Type B pancreatic cell (in vitro differentiated cells): ENCODE results near the gene GRIFIN. TPM values are rescaled to one million over a fixed set of nuclear protein-coding genes. Genes with fewer than 3 reads are reported as not detected.

ENCODE experiments used
- DNase-seq: peaks from one replicate; pipeline ENCODE4 v3.0.0; 2021; ENCODE audit warnings: mixed read lengths; ENCODE audit not compliant: unreplicated experiment; ENCODE audit errors: extremely low spot score
- H3K27ac Mint-ChIP-seq: 2 replicates; pipeline ENCODE4 v1.8.0; 2021; ENCODE audit warnings: mild to moderate bottlenecking, mixed read lengths
- H3K27me3 Mint-ChIP-seq: 2 replicates; pipeline ENCODE4 v1.8.0; 2021; ENCODE audit warnings: mixed read lengths
- H3K36me3 Mint-ChIP-seq: 2 replicates; pipeline ENCODE4 v1.8.0; 2021; ENCODE audit warnings: mixed read lengths
- H3K4me1 Mint-ChIP-seq: one replicate; pipeline ENCODE4 v1.8.0; 2021; ENCODE audit warnings: mixed read lengths; ENCODE audit not compliant: unreplicated experiment
- H3K4me3 Mint-ChIP-seq: 2 replicates; pipeline ENCODE4 v1.8.0; 2021; ENCODE audit warnings: mild to moderate bottlenecking, mixed read lengths
- H3K9me3 Mint-ChIP-seq: 2 replicates; pipeline ENCODE4 v1.8.0; 2021; ENCODE audit warnings: mixed read lengths
- total RNA-seq: library from RNA; stranded (reverse); gene quantifications from 2 replicates; pipeline ENCODE4 v1.2.1, GENCODE V29; 2021; ENCODE audit warnings: low replicate concordance
- TF ChIP-seq, protein P1 (sequence below): fragments of 200-600 bp; sonication (generic); conservative IDR thresholded peaks from 2 replicates; pipeline ENCODE4 v1.5.0; 2021; ENCODE audit warnings: antibody characterized with exemption, mild to moderate bottlenecking

GRIFIN gene
- total RNA-seq, 1 donor from 2014 or later: not detected

GRCh38 chr7:2518737-2519118 is 42.5 kb upstream of the GRIFIN start:
- Mint-ChIP-seq H3K4me1 (peaks cover 25% of the 10 kb centered on the region), H3K9me3 (no peaks in the 10 kb centered on the region), H3K36me3 (no peaks in the 10 kb centered on the region), H3K27ac (no peak overlapping the region), H3K4me3 (peak overlapping the region; percentile 80), H3K27me3 (peaks cover 31% of the 10 kb centered on the region)
- TF ChIP-seq, protein P1, sequence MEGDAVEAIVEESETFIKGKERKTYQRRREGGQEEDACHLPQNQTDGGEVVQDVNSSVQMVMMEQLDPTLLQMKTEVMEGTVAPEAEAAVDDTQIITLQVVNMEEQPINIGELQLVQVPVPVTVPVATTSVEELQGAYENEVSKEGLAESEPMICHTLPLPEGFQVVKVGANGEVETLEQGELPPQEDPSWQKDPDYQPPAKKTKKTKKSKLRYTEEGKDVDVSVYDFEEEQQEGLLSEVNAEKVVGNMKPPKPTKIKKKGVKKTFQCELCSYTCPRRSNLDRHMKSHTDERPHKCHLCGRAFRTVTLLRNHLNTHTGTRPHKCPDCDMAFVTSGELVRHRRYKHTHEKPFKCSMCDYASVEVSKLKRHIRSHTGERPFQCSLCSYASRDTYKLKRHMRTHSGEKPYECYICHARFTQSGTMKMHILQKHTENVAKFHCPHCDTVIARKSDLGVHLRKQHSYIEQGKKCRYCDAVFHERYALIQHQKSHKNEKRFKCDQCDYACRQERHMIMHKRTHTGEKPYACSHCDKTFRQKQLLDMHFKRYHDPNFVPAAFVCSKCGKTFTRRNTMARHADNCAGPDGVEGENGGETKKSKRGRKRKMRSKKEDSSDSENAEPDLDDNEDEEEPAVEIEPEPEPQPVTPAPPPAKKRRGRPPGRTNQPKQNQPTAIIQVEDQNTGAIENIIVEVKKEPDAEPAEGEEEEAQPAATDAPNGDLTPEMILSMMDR: no peak
- no peak for DNase-seq

GRCh38 chr7:2517678-2518507 is 41.7 kb upstream of the GRIFIN start:
- H3K4me3 Mint-ChIP-seq: peak overlapping the region; percentile 80
- TF ChIP-seq, protein P1: no peak
- peaks cover 26% of the 10 kb centered on the region for H3K4me1 Mint-ChIP-seq
- peaks cover 29% of the 10 kb centered on the region for H3K27me3 Mint-ChIP-seq
- H3K27ac Mint-ChIP-seq: peak overlapping the region; percentile 13
- no peaks in the 10 kb centered on the region for H3K36me3 Mint-ChIP-seq
- no peaks in the 10 kb centered on the region for H3K9me3 Mint-ChIP-seq
- DNase-seq: no peak

DNA sequence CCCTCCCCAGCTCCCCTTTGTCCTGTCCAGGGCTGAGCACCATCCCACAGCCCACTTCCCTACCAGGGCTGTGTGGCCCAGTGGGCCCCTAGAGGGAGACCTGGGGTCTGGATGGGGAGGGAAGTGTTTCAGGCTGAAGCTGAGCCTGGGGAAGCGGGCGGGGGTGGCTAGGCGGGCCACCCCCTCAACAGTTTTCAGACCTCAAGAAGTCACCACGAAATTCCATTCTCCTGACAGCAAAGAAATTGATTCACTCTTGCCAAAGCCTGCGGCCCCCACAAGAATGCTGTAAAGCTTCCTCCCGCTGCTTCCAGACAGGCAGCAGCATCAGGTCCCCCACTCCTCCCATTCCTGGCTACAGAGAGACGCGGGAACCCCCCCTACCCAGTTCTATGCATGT is 40.8 kb upstream of the GRIFIN start:
- H3K27me3 Mint-ChIP-seq: peaks cover 25% of the 10 kb centered on the region
- H3K4me3 Mint-ChIP-seq: peak overlapping the region; percentile 80
- DNase-seq: no peak
- TF ChIP-seq, protein P1: no peak
- H3K27ac Mint-ChIP-seq: no peak overlapping the region
- H3K4me1 Mint-ChIP-seq: peaks cover 30% of the 10 kb centered on the region
- H3K9me3 Mint-ChIP-seq: no peaks in the 10 kb centered on the region
- no peaks in the 10 kb centered on the region for H3K36me3 Mint-ChIP-seq

DNA sequence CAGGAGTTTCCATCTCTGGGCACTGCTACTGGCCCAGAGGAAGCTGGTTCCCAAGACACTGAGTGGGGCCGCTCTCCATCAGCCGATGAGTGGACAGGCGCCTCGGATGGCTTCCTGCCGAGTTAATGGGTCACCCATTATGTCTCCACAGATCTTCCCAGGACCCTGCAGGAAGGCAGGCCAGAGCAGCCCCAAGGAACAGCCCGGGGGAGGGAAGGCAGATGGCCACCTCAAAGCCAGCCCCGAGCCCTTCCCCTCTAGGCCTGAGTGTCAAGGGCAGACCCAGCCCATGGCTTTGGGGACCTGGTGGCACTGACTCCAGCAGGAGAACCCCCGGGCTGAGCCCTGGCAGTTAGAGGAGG is 40.0 kb upstream of the GRIFIN start:
- Mint-ChIP-seq H3K4me3 (no peak overlapping the region), H3K9me3 (no peaks in the 10 kb centered on the region), H3K4me1 (peaks cover 25% of the 10 kb centered on the region), H3K27me3 (peaks cover 20% of the 10 kb centered on the region), H3K27ac (no peak overlapping the region), H3K36me3 (no peaks in the 10 kb centered on the region)
- TF ChIP-seq, protein P1: no peak
- DNase-seq: no peak

DNA sequence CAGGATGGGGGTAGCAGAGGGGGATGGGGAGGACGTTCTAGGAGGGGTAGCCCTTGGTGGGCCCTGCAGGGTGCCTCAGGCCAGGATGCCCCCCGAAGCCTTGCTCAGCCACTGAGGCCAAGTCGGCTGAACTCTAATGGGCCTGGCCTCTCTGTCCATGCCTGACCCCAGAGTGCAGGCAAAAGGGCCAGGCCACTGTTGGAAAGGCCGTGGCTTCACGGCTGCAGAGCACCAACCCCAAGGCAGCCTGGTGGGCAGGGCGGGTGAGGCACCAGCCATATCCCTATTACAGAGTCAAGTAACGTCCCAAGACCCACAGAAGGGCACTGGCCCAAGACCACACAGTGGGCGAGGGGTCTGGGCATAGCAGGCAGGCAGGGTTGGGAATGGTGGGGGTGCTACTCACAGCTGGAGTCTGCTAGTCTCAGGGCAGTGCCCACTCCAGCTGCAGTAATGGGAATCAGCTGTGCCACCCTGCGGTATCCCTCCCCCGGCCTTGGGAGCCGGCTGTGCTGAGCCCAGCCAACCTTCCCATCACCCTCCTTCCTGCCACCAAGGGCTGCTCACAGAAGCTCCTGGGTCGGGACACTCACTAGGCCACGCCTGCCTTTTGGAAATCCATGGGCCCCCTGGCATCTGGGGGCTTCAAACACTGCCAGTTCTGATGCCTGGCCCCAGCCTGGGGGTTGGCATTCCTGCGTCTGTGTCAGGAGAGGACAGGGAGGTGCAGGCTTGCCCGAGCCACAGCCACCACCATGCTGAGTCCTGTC is 39.4 kb upstream of the GRIFIN start:
- Mint-ChIP-seq H3K27ac (no peak overlapping the region), H3K4me1 (peaks cover 22% of the 10 kb centered on the region), H3K36me3 (no peaks in the 10 kb centered on the region), H3K9me3 (no peaks in the 10 kb centered on the region), H3K27me3 (peaks cover 17% of the 10 kb centered on the region), H3K4me3 (no peak overlapping the region)
- DNase-seq: no peak
- TF ChIP-seq, protein P1: no peak
